SK-N-SH (cell line): Measurements from ENCODE around the gene RGS6. TPM values are rescaled to one million over a fixed set of nuclear protein-coding genes. Genes with fewer than 3 reads are reported as not detected.

Source experiments
- CTCF ChIA-PET: fragments of 300-600, 350-600 bp; formaldehyde crosslinking; extraction: SDS; loops from one replicate; lab custom pipeline; 2021; lab: Yijun Ruan, JAX
- POLR2A ChIA-PET: fragments of 350-600 bp; sonication (Branson Sonifier 250); formaldehyde crosslinking; extraction: SDS; loops from one replicate; lab custom pipeline; 2020; ENCODE audit warnings: antibody characterized with exemption, inconsistent platforms; lab: Yijun Ruan, JAX
- DNase-seq: peaks from one replicate; pipeline ENCODE4 v3.0.0; 2012
- H2AFZ ChIP-seq: fragments of 200-600 bp; sonication (generic); 2 replicates; pipeline ENCODE4 v1.8.1; 2016; ENCODE audit warnings: antibody characterized with exemption, mild to moderate bottlenecking, low read depth
- H3F3A ChIP-seq: fragments of 200-600 bp; sonication (generic); replicated peaks from 2 replicates; pipeline ENCODE3; 2016; ENCODE audit warnings: antibody characterized with exemption, mild to moderate bottlenecking; ENCODE audit not compliant: insufficient read depth
- H3K27ac ChIP-seq, 2 experiments: fragments of 200-500 bp in 1 of 2; fragments of 200-600 bp in 1 of 2; sonication (Bioruptor generic) in 1 of 2; sonication (generic), shearing (Covaris generic) in 1 of 2; 2 replicates each; pipeline versions ENCODE4 v1.5.1 to v1.6.1; 2014 to 2016; ENCODE audit warnings: low read depth in 2 of 2, inconsistent platforms in 1 of 2, low read length in 1 of 2, mild to moderate bottlenecking in 1 of 2, mixed read lengths in 1 of 2
- H3K27me3 ChIP-seq: fragments of 200-600 bp; sonication (generic), shearing (Covaris generic); 2 replicates; pipeline ENCODE4 v1.6.1; 2016; ENCODE audit warnings: mixed run types; ENCODE audit not compliant: insufficient read depth
- H3K36me3 ChIP-seq, 2 experiments: fragments of 200-500 bp in 1 of 2; fragments of 200-600 bp in 1 of 2; sonication (Bioruptor generic) in 1 of 2; sonication (generic) in 1 of 2; replicated peaks in 1 of 2; 2 replicates each; pipeline versions ENCODE3 to v1.5.1; 2014 to 2016; ENCODE audit warnings: low read length in 1 of 2, mild to moderate bottlenecking in 1 of 2; ENCODE audit not compliant: insufficient read depth in 2 of 2, control insufficient read depth in 1 of 2
- H3K4me1 ChIP-seq, 2 experiments: fragments of 200-500 bp in 1 of 2; fragments of 200-600 bp in 1 of 2; sonication (Bioruptor generic) in 1 of 2; sonication (generic), shearing (Covaris generic) in 1 of 2; 2 replicates each; pipeline versions ENCODE4 v1.5.1 to v1.6.1; 2014 to 2016; ENCODE audit warnings: low read depth in 1 of 2, low read length in 1 of 2, mixed run types in 1 of 2; ENCODE audit not compliant: insufficient read depth in 2 of 2, control insufficient read depth in 1 of 2
- H3K4me2 ChIP-seq: fragments of 200-600 bp; sonication (generic), shearing (Covaris generic); 2 replicates; pipeline ENCODE4 v1.6.1; 2017; ENCODE audit warnings: mixed run types
- H3K4me3 ChIP-seq, 2 experiments: fragments of 200-500 bp in 1 of 2; fragments of 200-600 bp in 1 of 2; sonication (Bioruptor generic) in 1 of 2; sonication (generic), shearing (Covaris generic) in 1 of 2; 2 replicates each; pipeline versions ENCODE4 v1.5.1 to v1.8.1; 2014 to 2016; ENCODE audit warnings: low read depth in 2 of 2, inconsistent platforms in 1 of 2, low read length in 1 of 2, mild to moderate bottlenecking in 1 of 2, mixed read lengths in 1 of 2, moderate library complexity in 1 of 2
- H3K79me2 ChIP-seq: fragments of 200-600 bp; sonication (generic); 2 replicates; pipeline ENCODE4 v1.8.1; 2017; ENCODE audit warnings: mild to moderate bottlenecking; ENCODE audit not compliant: insufficient read depth
- H3K9ac ChIP-seq: fragments of 200-600 bp; sonication (generic); 2 replicates; pipeline ENCODE4 v1.6.1; 2017; ENCODE audit warnings: mixed run types
- H3K9me2 ChIP-seq: fragments of 200-600 bp; sonication (generic); 2 replicates; pipeline ENCODE4 v1.6.1; 2017; ENCODE audit warnings: mixed run types
- H3K9me3 ChIP-seq: fragments of 200-600 bp; sonication (generic); 2 replicates; pipeline ENCODE4 v1.6.1; 2017; ENCODE audit warnings: mixed run types, mild to moderate bottlenecking, moderate library complexity
- H4K20me1 ChIP-seq: fragments of 200-600 bp; sonication (generic); 2 replicates; pipeline ENCODE4 v1.6.1; 2017; ENCODE audit warnings: mild to moderate bottlenecking, mixed run types; ENCODE audit not compliant: insufficient read depth
- ELF1 ChIP-seq: IDR thresholded peaks from 2 replicates; pipeline ENCODE4 v1.4.0; 2012
- EP300 ChIP-seq, 2 experiments: IDR thresholded peaks; 2 replicates each; pipeline versions ENCODE4 v1.4.0 to v1.6.1; 2012; ENCODE audit warnings: borderline replicate concordance in 1 of 2, low read depth in 1 of 2, low read length in 1 of 2
- FOXM1 ChIP-seq: IDR thresholded peaks from 2 replicates; pipeline ENCODE4 v1.4.0; 2012; ENCODE audit warnings: low read depth, mild to moderate bottlenecking
- GABPA ChIP-seq: IDR thresholded peaks from 2 replicates; pipeline ENCODE4 v1.4.0; 2012; ENCODE audit warnings: low read depth, mild to moderate bottlenecking
- GATA2 ChIP-seq: sonication (generic); formaldehyde crosslinking; IDR thresholded peaks from 2 replicates; pipeline ENCODE4 v1.5.0; 2020; ENCODE audit warnings: mild to moderate bottlenecking, missing genetic modification reagents
- JUND ChIP-seq: IDR thresholded peaks from 2 replicates; pipeline ENCODE4 v1.4.0; 2012
- MAX ChIP-seq: IDR thresholded peaks from 2 replicates; pipeline ENCODE4 v1.4.0; 2012; ENCODE audit warnings: low read depth
- PBX3 ChIP-seq: IDR thresholded peaks from 2 replicates; pipeline ENCODE4; 2012
- RAD21 ChIP-seq: IDR thresholded peaks from 2 replicates; pipeline ENCODE4 v1.6.1; 2012; ENCODE audit warnings: mild to moderate bottlenecking, low read length
- REST ChIP-seq: IDR thresholded peaks from 2 replicates; pipeline ENCODE4 v1.6.1; 2012; ENCODE audit warnings: mild to moderate bottlenecking, low read depth, low read length, moderate library complexity
- RFX5 ChIP-seq: IDR thresholded peaks from 2 replicates; pipeline ENCODE4 v1.6.1; 2012; ENCODE audit warnings: mild to moderate bottlenecking, improper control_type of control experiment, low read length
- RXRA ChIP-seq: IDR thresholded peaks from 2 replicates; pipeline ENCODE4 v1.4.0; 2012; ENCODE audit warnings: low read depth, mild to moderate bottlenecking, borderline replicate concordance
- SMC3 ChIP-seq: IDR thresholded peaks from 2 replicates; pipeline ENCODE4 v1.6.1; 2012; ENCODE audit warnings: low read depth, low read length, improper control_type of control experiment
- TAF1 ChIP-seq: IDR thresholded peaks from 2 replicates; pipeline ENCODE4 v1.6.1; 2012; ENCODE audit warnings: low read depth, mild to moderate bottlenecking, low read length, moderate library complexity, borderline replicate concordance
- TCF12 ChIP-seq: IDR thresholded peaks from 2 replicates; pipeline ENCODE4 v1.4.0; 2012
- USF2 ChIP-seq: fragments of 150-350 bp; IDR thresholded peaks from 2 replicates; pipeline ENCODE4 v1.6.1; 2017; ENCODE audit warnings: antibody characterized with exemption, low read length, low read depth, borderline replicate concordance
- YY1 ChIP-seq: IDR thresholded peaks from 2 replicates; pipeline ENCODE4 v1.4.0; 2012; ENCODE audit warnings: low read depth, mild to moderate bottlenecking
- WGBS: methylation state at CpG from one replicate; pipeline ENCODE4 v1.1.6; 2017; ENCODE audit warnings: low lambda C conversion rate; 5-methylcytosine and 5-hydroxymethylcytosine counted together
- polyA plus RNA-seq, 3 experiments: library from polyadenylated mRNA; depleted of rRNA; stranded (reverse); fragments of >200 nt; gene quantifications; 2 replicates each; pipeline ENCODE4 v1.2.3, GENCODE V29; 2012

RGS6 gene
- polyA plus RNA-seq, 1 of the 3 experiments (the other 2 are of a cell fraction) = not detected

- H3K9me2 ChIP-seq = no peaks in the 10 kb centered on the region
- no peaks in the 10 kb centered on the region for H3K9me3 ChIP-seq
- H3F3A ChIP-seq = no peaks in the 10 kb centered on the region
- no peak overlapping the region for H3K4me2 ChIP-seq
- no peak for TF ChIP-seq RAD21
- no peak for TF ChIP-seq FOXM1
- TF ChIP-seq MAX = no peak
- no peak for TF ChIP-seq ELF1
- no peak for TF ChIP-seq GATA2 (CRISPR knock-in tag)
- no peak for TF ChIP-seq RFX5
- no peak for TF ChIP-seq GABPA
- TF ChIP-seq YY1 = no peak
- no peak for TF ChIP-seq USF2
- no peak for TF ChIP-seq PBX3
- TF ChIP-seq TCF12 = no peak
- TF ChIP-seq, all 33 proteins: peak for 0
- CTCF ChIA-PET = no interaction called here
- Histone ChIP-seq H2AFZ (no peak overlapping the region), H3K9ac (no peak overlapping the region), H3K4me3 (no peak overlapping the region), H4K20me1 (no peaks in the 10 kb centered on the region), H3K27me3 (peaks cover 3% of the 10 kb centered on the region; the same call in 1 of the 2 replicates), H3K79me2 (no peaks in the 10 kb centered on the region), H3K27ac (no peak overlapping the region), H3K4me1 (no peaks in the 10 kb centered on the region), H3K36me3 (no peaks in the 10 kb centered on the region)
- DNase-seq = no peak
- POLR2A ChIA-PET = interaction anchor here (0.8 kb wide), 1 partner anchor 30 kb away, joined by 3 read pairs; no protein-coding TSS in a partner anchor
- WGBS = 0% methylated on average over 1 of the region's 1 CpG
Observed at GRCh38 chr14:72275242-72275641, 343.0 kb downstream of the RGS6 start.

- no peaks in the 10 kb centered on the region for H3K36me3 ChIP-seq
- DNase-seq = no peak
- no peaks in the 10 kb centered on the region for H3K9me3 ChIP-seq
- H3K4me1 ChIP-seq = no peaks in the 10 kb centered on the region
- no peak overlapping the region for H3K9ac ChIP-seq
- POLR2A ChIA-PET = no interaction called here
- no peaks in the 10 kb centered on the region for H3K79me2 ChIP-seq
- WGBS = 0% methylated on average over 3 of the region's 3 CpGs
- CTCF ChIA-PET = no interaction called here
- H3K27me3 ChIP-seq = no peaks in the 10 kb centered on the region; the same call in 1 of the 2 replicates
- H3K9me2 ChIP-seq = no peaks in the 10 kb centered on the region
- no peak overlapping the region for H3K27ac ChIP-seq
- no peak overlapping the region for H3K4me2 ChIP-seq
- no peaks in the 10 kb centered on the region for H4K20me1 ChIP-seq
- no peak overlapping the region for H2AFZ ChIP-seq
- no peak overlapping the region for H3K4me3 ChIP-seq
- TF ChIP-seq SMC3 (no peak), RXRA (no peak), JUND (no peak), YY1 (no peak), REST (no peak), GABPA (no peak), TAF1 (no peak), USF2 (no peak), EP300 (IDR thresholded peaks at IDR 0.05; ENCODE audit: borderline replicate concordance in 1 of 2, low read depth in 1 of 2, low read length in 1 of 2) (no peak), MAX (no peak)
- H3F3A ChIP-seq = no peaks in the 10 kb centered on the region
Observed at GRCh38 chr14:72278316-72278715, 346.1 kb downstream of the RGS6 start.
